BJ (cell line): ENCODE results near the gene MID1IP1. TPM values are rescaled to one million over a fixed set of nuclear protein-coding genes. Genes with fewer than 3 reads are reported as not detected.

Experiments used
- CTCF ChIA-PET: fragments of 350-600 bp; formaldehyde crosslinking; extraction: SDS; loops from one replicate; lab custom pipeline; 2021; ENCODE audit warnings: antibody characterized with exemption, inconsistent platforms; lab: Yijun Ruan, JAX
- POLR2A ChIA-PET: fragments of 300-600 bp; sonication (Branson Sonifier 250); formaldehyde crosslinking; extraction: SDS; loops from one replicate; lab custom pipeline; 2021; ENCODE audit warnings: antibody characterized with exemption; lab: Charles Lee
- DNase-seq: peaks from one replicate; pipeline ENCODE4 v3.0.0-alpha.2; 2011; ENCODE audit warnings: low read depth
- H3K27me3 ChIP-seq: 2 replicates; pipeline ENCODE4 v1.6.0; 2011; ENCODE audit warnings: low read length; ENCODE audit not compliant: control insufficient read depth, insufficient read depth
- H3K36me3 ChIP-seq: 2 replicates; pipeline ENCODE4 v1.5.1; 2011; ENCODE audit warnings: low read length; ENCODE audit not compliant: control insufficient read depth, insufficient read depth
- H3K4me3 ChIP-seq: 2 replicates; pipeline ENCODE4 v1.5.1; 2011; ENCODE audit warnings: low read depth, mild to moderate bottlenecking, control low read depth, low read length
- CTCF ChIP-seq: IDR thresholded peaks from 2 replicates; pipeline ENCODE4 v1.5.1; 2011; ENCODE audit warnings: low read depth, mild to moderate bottlenecking, control low read depth, inconsistent platforms, low read length, moderate library complexity; ENCODE audit not compliant: insufficient read depth
- polyA plus RNA-seq: library from polyadenylated mRNA; depleted of rRNA; stranded (reverse); fragments of >200 nt; gene quantifications from 2 replicates; pipeline ENCODE4 v1.2.3, GENCODE V29; 2011

MID1IP1 gene
- polyA plus RNA-seq, 1 experiment: 38.4 TPM

GRCh38 chrX:38799995-38800580 is 1.2 kb upstream of the MID1IP1 start:
- Histone ChIP-seq H3K27me3 (no peaks in the 10 kb centered on the region), H3K4me3 (no peak overlapping the region), H3K36me3 (no peaks in the 10 kb centered on the region)
- TF ChIP-seq CTCF: no peak
- ChIA-PET POLR2A (no interaction called here), CTCF (no interaction called here)
- no peak for DNase-seq

GRCh38 chrX:38803243-38803587 is 2.0 kb downstream of the MID1IP1 start:
- Histone ChIP-seq H3K36me3 (no peaks in the 10 kb centered on the region), H3K27me3 (no peaks in the 10 kb centered on the region), H3K4me3 (peak overlapping the region; percentile 58)
- TF ChIP-seq CTCF: no peak
- POLR2A ChIA-PET: interaction anchor here (0.6 to 0.7 kb wide), 3 partner anchors 219 to 1212 kb away, joined by 3 to 6 read pairs (median 4); no protein-coding TSS in a partner anchor
- DNase-seq: no peak
- CTCF ChIA-PET: interaction anchor here (0.6 kb wide), 1 partner anchor 1274 kb away, joined by 3 read pairs; no protein-coding TSS in a partner anchor

GRCh38 chrX:38803588-38804431 is 2.6 kb downstream of the MID1IP1 start:
- DNase-seq: no peak
- no peak for TF ChIP-seq CTCF
- ChIA-PET CTCF (no interaction called here), POLR2A (interaction anchor here (0.5 to 0.7 kb wide), 3 partner anchors 218 to 1293 kb away, joined by 3 to 6 read pairs (median 3); no protein-coding TSS in a partner anchor)
- H3K4me3 ChIP-seq: peak overlapping the region; percentile 58
- H3K27me3 ChIP-seq: no peaks in the 10 kb centered on the region
- H3K36me3 ChIP-seq: no peaks in the 10 kb centered on the region

- no peak for DNase-seq
- no peak for TF ChIP-seq CTCF
- H3K27me3 ChIP-seq: no peaks in the 10 kb centered on the region
- peak overlapping the region; percentile 58 for H3K4me3 ChIP-seq
- ChIA-PET POLR2A (no interaction called here), CTCF (no interaction called here)
- H3K36me3 ChIP-seq: no peaks in the 10 kb centered on the region
These were observed 3.1 kb downstream of the MID1IP1 start for GRCh38 chrX:38804432-38804681.

GRCh38 chrX:38804682-38805431 is 3.6 kb downstream of the MID1IP1 start:
- CTCF ChIA-PET: interaction anchor here (1.2 kb wide), 1 partner anchor 182 kb away, joined by 4 read pairs; no protein-coding TSS in a partner anchor
- no peak for DNase-seq
- POLR2A ChIA-PET: interaction anchor here (0.6 kb wide), 1 partner anchor 8 kb away, joined by 4 read pairs; no protein-coding TSS in a partner anchor
- no peak for TF ChIP-seq CTCF
- no peaks in the 10 kb centered on the region for H3K27me3 ChIP-seq
- peak overlapping the region; percentile 58 for H3K4me3 ChIP-seq
- H3K36me3 ChIP-seq: no peaks in the 10 kb centered on the region
